K562 (cell line): ENCODE measurements around the gene ZNF780B. TPM values are rescaled to one million over a fixed set of nuclear protein-coding genes. Genes with fewer than 3 reads are reported as not detected.

Experiments used
- BRD4 ChIP-seq: fragments of 200-600 bp; sonication (generic); IDR thresholded peaks from 2 replicates; pipeline ENCODE4 v1.6.1; 2017; ENCODE audit warnings: inconsistent platforms
- CHCHD3 ChIP-seq: fragments of 250-450 bp; sonication (Bioruptor Pico); IDR thresholded peaks from 2 replicates; pipeline ENCODE4 v2.1.2; 2022; ENCODE audit warnings: mild to moderate bottlenecking
- DLX4 ChIP-seq: fragments of 250-450 bp; sonication (Bioruptor Pico); IDR thresholded peaks from 2 replicates; pipeline ENCODE4 v1.6.1; 2021; ENCODE audit warnings: mild to moderate bottlenecking
- E2F8 ChIP-seq: fragments of 450-650 bp; IDR thresholded peaks from 2 replicates; pipeline ENCODE4 v1.7.1; 2018; ENCODE audit warnings: mild to moderate bottlenecking, low read depth; ENCODE audit not compliant: partially characterized antibody
- ESRRB ChIP-seq: fragments of 250-450 bp; sonication (Bioruptor Pico); IDR thresholded peaks from 2 replicates; pipeline ENCODE4 v1.5.0; 2020; ENCODE audit warnings: mild to moderate bottlenecking, moderate library complexity, borderline replicate concordance
- FOXK2 ChIP-seq, 2 experiments: fragments of 450-650 bp; IDR thresholded peaks in 1 of 2; conservative IDR thresholded peaks in 1 of 2; 2 replicates each; pipeline ENCODE4 v1.6.1; 2016; ENCODE audit warnings: low read depth in 2 of 2, mild to moderate bottlenecking in 1 of 2
- GATAD2B ChIP-seq: fragments of 450-650 bp; IDR thresholded peaks from 2 replicates; pipeline ENCODE4 v1.6.1; 2017; ENCODE audit warnings: mild to moderate bottlenecking, borderline replicate concordance
- HMG20A ChIP-seq: fragments of 450-650 bp; formaldehyde crosslinking; conservative IDR thresholded peaks from 2 replicates; pipeline ENCODE4 v1.4.0; 2020; ENCODE audit warnings: mild to moderate bottlenecking, mixed read lengths
- LARP7 ChIP-seq: fragments of 450-650 bp; IDR thresholded peaks from 2 replicates; pipeline ENCODE4 v1.6.1; 2016
- PCBP1 ChIP-seq: fragments of 200-400 bp; formaldehyde crosslinking; IDR thresholded peaks from 2 replicates; pipeline ENCODE4 v1.6.1; 2018; ENCODE audit warnings: mild to moderate bottlenecking, low read depth, low read length; ENCODE audit not compliant: poor library complexity, severe bottlenecking
- PTBP1 ChIP-seq: fragments of 200-400 bp; formaldehyde crosslinking; IDR thresholded peaks from 2 replicates; pipeline ENCODE4 v1.6.1; 2017; ENCODE audit warnings: low read depth, low read length
- SLC30A9 ChIP-seq: fragments of 250-450 bp; sonication (Bioruptor Pico); IDR thresholded peaks from 2 replicates; pipeline ENCODE4 v1.8.0; 2022; ENCODE audit warnings: mild to moderate bottlenecking, moderate library complexity
- UBTF ChIP-seq, 2 experiments: IDR thresholded peaks; 2 replicates each; pipeline ENCODE4 v1.6.1; 2012; ENCODE audit warnings: improper control_type of control experiment in 2 of 2, low read depth in 2 of 2, low read length in 2 of 2, borderline replicate concordance in 1 of 2
- ZFX ChIP-seq: sonication (generic); formaldehyde crosslinking; IDR thresholded peaks from 2 replicates; pipeline ENCODE4 v1.8.0; 2022; ENCODE audit warnings: mild to moderate bottlenecking, missing genetic modification reagents, moderate library complexity
- ZNF274 ChIP-seq: IDR thresholded peaks from 2 replicates; pipeline ENCODE4 v1.6.1; 2011; ENCODE audit warnings: low read depth, mild to moderate bottlenecking, low read length, moderate library complexity, borderline replicate concordance
- ZNF354B ChIP-seq: fragments of 250-450 bp; sonication (Bioruptor Pico); IDR thresholded peaks from 2 replicates; pipeline ENCODE4 v1.4.0; 2020
- polyA plus RNA-seq, 8 experiments: library from polyadenylated mRNA; depleted of rRNA in 4 of 8; stranded (reverse) in 5 of 8; unstranded in 3 of 8; fragments of >200 nt; fragmentation: Nextera tagmentation in 2 of 8; fragmentation: Illumina TruSeq in 1 of 8; extraction: Ambion mirVana in 2 of 8; extraction: Trizol in 1 of 8; gene quantifications; 2 replicates each; pipeline versions ENCODE4 v1.2.1 to v1.2.3, GENCODE V29; 2011 to 2014; ENCODE audit warnings: inconsistent platforms in 1 of 8, missing spikeins in 1 of 8
- total RNA-seq, 7 experiments: library from RNA; depleted of rRNA in 6 of 7; stranded (reverse); fragments of >200 nt in 6 of 7; fragmentation: Illumina TruSeq in 2 of 7; extraction: Trizol in 2 of 7; gene quantifications; 2 replicates each; pipeline versions ENCODE4 v1.2.1 to v1.2.3, GENCODE V29; 2011 to 2021; ENCODE audit warnings: low replicate concordance in 1 of 7
- TF ChIP-seq, protein P1 (sequence below): fragments of 450-650 bp; IDR thresholded peaks from 2 replicates; pipeline ENCODE4 v1.6.1; 2016
- TF ChIP-seq, protein P2 (sequence below): sonication (generic); formaldehyde crosslinking; IDR thresholded peaks from 2 replicates; pipeline ENCODE4 v1.8.1; 2023; ENCODE audit warnings: mild to moderate bottlenecking, missing genetic modification reagents

Gene ZNF780B
- total and polyA plus RNA-seq, 9 of the 15 experiments (the other 6 are each of a cell fraction or from before 2014, with no cell fraction given), result 3.9 to 18.4 (median 8.8) TPM

DNA sequence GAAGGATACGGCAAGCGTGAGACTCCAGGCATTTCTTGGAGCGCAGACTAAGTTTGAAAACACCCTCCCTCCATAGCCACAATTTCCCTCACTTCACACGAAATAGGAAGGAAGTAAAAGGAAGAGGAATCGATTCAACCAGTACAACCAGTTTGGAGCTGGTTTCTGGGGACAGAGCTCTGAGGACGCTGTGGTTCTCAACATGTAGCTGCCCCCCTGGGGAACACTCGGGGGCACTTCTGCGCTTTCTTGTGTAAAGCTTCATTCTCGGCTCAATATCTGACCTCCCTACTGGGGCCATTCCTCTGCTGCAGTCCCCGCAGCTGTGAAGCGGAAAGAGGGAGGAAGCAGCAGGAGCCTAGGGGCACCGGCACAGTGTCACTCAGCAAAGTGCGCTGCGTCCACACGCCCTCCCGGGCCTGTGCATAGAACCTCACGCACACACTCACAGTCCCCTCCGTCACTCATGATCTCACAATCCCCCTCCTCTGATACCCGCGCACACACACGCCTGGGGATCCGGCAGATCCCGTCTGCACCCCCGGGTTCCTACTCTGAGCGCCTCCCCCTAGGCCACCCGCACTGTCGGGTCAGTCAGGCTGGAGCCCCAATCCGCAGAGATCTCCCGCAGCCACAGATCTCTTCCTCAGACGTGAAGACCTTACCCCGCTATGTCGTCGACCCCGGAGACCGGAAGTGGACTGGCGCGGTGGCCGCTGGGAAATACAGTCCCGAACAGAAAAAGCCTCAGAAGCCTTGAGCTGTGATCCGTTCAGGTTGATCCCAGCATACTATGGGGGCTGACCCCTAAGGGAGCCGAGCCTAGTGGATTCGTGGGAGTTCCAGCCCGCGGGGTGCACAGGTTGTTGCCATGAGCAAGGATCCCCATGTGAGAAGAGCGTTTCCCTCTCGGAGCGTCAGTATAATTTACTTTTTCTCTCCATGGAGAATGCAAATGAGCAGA, 34.5 kb upstream of the ZNF780B start, which contains the start of gene ZNF780A (continued):
- TF ChIP-seq UBTF (IDR thresholded peaks at IDR 0.05; ENCODE audit: borderline replicate concordance in 1 of 2, low read depth in 2 of 2, low read length in 2 of 2), result 0 out of 4 replicates have a peak, but pooled peaks of 1 of the 2 experiments have one; percentile 68
- TF ChIP-seq FOXK2 (conservative IDR thresholded peaks at IDR 0.05 in 1 of 2, IDR thresholded peaks at IDR 0.05 in 1 of 2; ENCODE audit: low read depth in 2 of 2), result 0 out of 4 replicates have a peak, but pooled peaks of 1 of the 2 experiments have one; percentile 18
- no peak for TF ChIP-seq PTBP1
- TF ChIP-seq LARP7, result 0 out of 2 replicates have a peak, but pooled peaks have one; percentile 50
- no peak for TF ChIP-seq ZNF274
- peak; percentile 93 for TF ChIP-seq ZFX
- TF ChIP-seq DLX4 (CRISPR knock-in tag), result no peak
- no peak for TF ChIP-seq HMG20A
- TF ChIP-seq ESRRB (CRISPR knock-in tag), result no peak
- TF ChIP-seq, protein P1, sequence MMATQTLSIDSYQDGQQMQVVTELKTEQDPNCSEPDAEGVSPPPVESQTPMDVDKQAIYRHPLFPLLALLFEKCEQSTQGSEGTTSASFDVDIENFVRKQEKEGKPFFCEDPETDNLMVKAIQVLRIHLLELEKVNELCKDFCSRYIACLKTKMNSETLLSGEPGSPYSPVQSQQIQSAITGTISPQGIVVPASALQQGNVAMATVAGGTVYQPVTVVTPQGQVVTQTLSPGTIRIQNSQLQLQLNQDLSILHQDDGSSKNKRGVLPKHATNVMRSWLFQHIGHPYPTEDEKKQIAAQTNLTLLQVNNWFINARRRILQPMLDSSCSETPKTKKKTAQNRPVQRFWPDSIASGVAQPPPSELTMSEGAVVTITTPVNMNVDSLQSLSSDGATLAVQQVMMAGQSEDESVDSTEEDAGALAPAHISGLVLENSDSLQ, result peak; percentile 93
- TF ChIP-seq, protein P2, sequence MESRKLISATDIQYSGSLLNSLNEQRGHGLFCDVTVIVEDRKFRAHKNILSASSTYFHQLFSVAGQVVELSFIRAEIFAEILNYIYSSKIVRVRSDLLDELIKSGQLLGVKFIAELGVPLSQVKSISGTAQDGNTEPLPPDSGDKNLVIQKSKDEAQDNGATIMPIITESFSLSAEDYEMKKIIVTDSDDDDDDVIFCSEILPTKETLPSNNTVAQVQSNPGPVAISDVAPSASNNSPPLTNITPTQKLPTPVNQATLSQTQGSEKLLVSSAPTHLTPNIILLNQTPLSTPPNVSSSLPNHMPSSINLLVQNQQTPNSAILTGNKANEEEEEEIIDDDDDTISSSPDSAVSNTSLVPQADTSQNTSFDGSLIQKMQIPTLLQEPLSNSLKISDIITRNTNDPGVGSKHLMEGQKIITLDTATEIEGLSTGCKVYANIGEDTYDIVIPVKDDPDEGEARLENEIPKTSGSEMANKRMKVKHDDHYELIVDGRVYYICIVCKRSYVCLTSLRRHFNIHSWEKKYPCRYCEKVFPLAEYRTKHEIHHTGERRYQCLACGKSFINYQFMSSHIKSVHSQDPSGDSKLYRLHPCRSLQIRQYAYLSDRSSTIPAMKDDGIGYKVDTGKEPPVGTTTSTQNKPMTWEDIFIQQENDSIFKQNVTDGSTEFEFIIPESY (CRISPR knock-in tag), result no peak
- TF ChIP-seq GATAD2B, result no peak
- no peak for TF ChIP-seq ZNF354B (CRISPR knock-in tag)
- TF ChIP-seq BRD4, result no peak
- peak; percentile 49 for TF ChIP-seq E2F8
- no peak for TF ChIP-seq PCBP1
- TF ChIP-seq CHCHD3 (CRISPR knock-in tag), result no peak
- no peak for TF ChIP-seq SLC30A9
